A549 (cell line): ENCODE measurements around the gene MCAT. TPM values are rescaled to one million over a fixed set of nuclear protein-coding genes. Genes with fewer than 3 reads are reported as not detected.

Experiments used
- ATAC-seq, 2 experiments: fragments of 200-7000 bp in 1 of 2; fragments of >200 bp in 1 of 2; cut with Nextera tagmentation in 1 of 2; cut with Tn5 transposase in 1 of 2; 3 replicates each; pipeline versions ENCODE4 v1.8.0 to v1.9.1; 2018 to 2020; ENCODE audit warnings: mild to moderate bottlenecking in 1 of 2, moderate library complexity in 1 of 2
- CTCF ChIA-PET: fragments of 300-600 bp; sonication (Branson Sonifier 250); formaldehyde crosslinking; extraction: SDS; loops from one replicate; lab custom pipeline; 2021; ENCODE audit warnings: antibody characterized with exemption, inconsistent platforms; lab: Yijun Ruan, JAX
- POLR2A ChIA-PET: fragments of 350-600 bp; formaldehyde crosslinking; extraction: SDS; loops from one replicate; lab custom pipeline; 2021; ENCODE audit warnings: antibody characterized with exemption, inconsistent platforms; lab: Yijun Ruan, JAX
- DNase-seq, 2 experiments: peaks; one replicate each; pipeline versions ENCODE4 v3.0.0 to v3.0.0-alpha.2; 2011 to 2016; ENCODE audit warnings: low read depth in 1 of 2, low spot score in 1 of 2
- FAIRE-seq: peaks from 2 replicates; lab custom pipeline; 2011; peaks lifted over from hg19 to GRCh38; lab: Jason Lieb, UNC
- H3K27ac ChIP-seq, 2 experiments: fragments of >200 bp; sonication (Bioruptor Twin); formaldehyde crosslinking; 3 replicates each; pipeline ENCODE4 v1.5.1; 2016 to 2017
- H3K4me1 ChIP-seq: fragments of >200 bp; sonication (Bioruptor Twin); formaldehyde crosslinking; 3 replicates; pipeline ENCODE4 v1.6.1; 2016
- H3K4me2 ChIP-seq: fragments of >200 bp; sonication (Bioruptor Twin); formaldehyde crosslinking; 3 replicates; pipeline ENCODE4 v1.6.1; 2016
- H3K4me3 ChIP-seq: fragments of >200 bp; sonication (Bioruptor Twin); formaldehyde crosslinking; 3 replicates; pipeline ENCODE4 v1.5.1; 2016
- H3K9me3 ChIP-seq: fragments of >200 bp; sonication (Bioruptor Twin); formaldehyde crosslinking; 3 replicates; pipeline ENCODE4 v1.6.1; 2016
- CBX2 ChIP-seq: fragments of 200-600 bp; sonication (generic); IDR thresholded peaks from 2 replicates; pipeline ENCODE4 v1.6.1; 2016; ENCODE audit warnings: low read depth, mild to moderate bottlenecking, borderline replicate concordance
- CEBPB ChIP-seq, 2 experiments: fragments of >200 bp in 1 of 2; sonication (Bioruptor Twin) in 1 of 2; formaldehyde crosslinking in 1 of 2; IDR thresholded peaks; 2 replicates each; pipeline ENCODE4 v1.6.1; 2012 to 2016
- CHD2 ChIP-seq: fragments of 150-350 bp; IDR thresholded peaks from 2 replicates; pipeline ENCODE4 v1.6.1; 2014; ENCODE audit warnings: low read length; ENCODE audit not compliant: partially characterized antibody
- CHD4 ChIP-seq: fragments of 200-600 bp; sonication (generic); IDR thresholded peaks from 2 replicates; pipeline ENCODE4 v1.6.1; 2016; ENCODE audit warnings: antibody characterized with exemption, mild to moderate bottlenecking, borderline replicate concordance
- EHMT2 ChIP-seq: fragments of 200-600 bp; sonication (generic); IDR thresholded peaks from 2 replicates; pipeline ENCODE4 v1.6.1; 2016; ENCODE audit warnings: antibody characterized with exemption, low read depth, mild to moderate bottlenecking, moderate library complexity
- FOSL2 ChIP-seq, 2 experiments: fragments of 450-650 bp in 1 of 2; fragments of >200 bp in 1 of 2; sonication (Bioruptor Twin) in 1 of 2; formaldehyde crosslinking; IDR thresholded peaks; 2 replicates each; pipeline versions ENCODE4 v1.5.0 to v1.6.1; 2016 to 2020; ENCODE audit warnings: mild to moderate bottlenecking in 1 of 2, moderate library complexity in 1 of 2
- FOXS1 ChIP-seq: fragments of 250-450 bp; sonication (Bioruptor Pico); IDR thresholded peaks from 2 replicates; pipeline ENCODE4 v1.5.0; 2020; ENCODE audit warnings: mild to moderate bottlenecking, moderate library complexity
- HDAC2 ChIP-seq: fragments of 200-600 bp; sonication (generic); IDR thresholded peaks from 2 replicates; pipeline ENCODE4 v1.6.1; 2016
- HEYL ChIP-seq: fragments of 250-450 bp; sonication (Bioruptor Pico); IDR thresholded peaks from 2 replicates; pipeline ENCODE4 v1.8.0; 2021; ENCODE audit warnings: mild to moderate bottlenecking, moderate library complexity
- HOXB13 ChIP-seq: fragments of 250-450 bp; sonication (Bioruptor Pico); IDR thresholded peaks from 2 replicates; pipeline ENCODE4 v1.5.0; 2020; ENCODE audit warnings: low read depth, mild to moderate bottlenecking, moderate library complexity
- JUN ChIP-seq, 2 experiments: fragments of >200 bp; sonication (Bioruptor Twin); formaldehyde crosslinking; IDR thresholded peaks; 2 replicates in 1 of 2; 3 replicates in 1 of 2; pipeline ENCODE4 v1.6.1; 2016 to 2017
- KDM5A ChIP-seq: fragments of 200-600 bp; sonication (generic); IDR thresholded peaks from 2 replicates; pipeline ENCODE4 v1.6.1; 2016; ENCODE audit warnings: antibody characterized with exemption, mild to moderate bottlenecking
- MAFK ChIP-seq: fragments of 450-650 bp; IDR thresholded peaks from 2 replicates; pipeline ENCODE4 v1.6.1; 2014; ENCODE audit not compliant: partially characterized antibody
- NPAS2 ChIP-seq: fragments of 250-450 bp; sonication (Bioruptor Pico); IDR thresholded peaks from 2 replicates; pipeline ENCODE4 v1.8.0; 2022; ENCODE audit warnings: mild to moderate bottlenecking, moderate library complexity, borderline replicate concordance
- NR3C1 ChIP-seq: fragments of >200 bp; sonication (Bioruptor Twin); formaldehyde crosslinking; IDR thresholded peaks from 3 replicates; pipeline ENCODE4 v1.6.1; 2017
- PHF8 ChIP-seq: fragments of 200-600 bp; sonication (generic); IDR thresholded peaks from 2 replicates; pipeline ENCODE4 v1.6.1; 2016; ENCODE audit warnings: low read depth, mild to moderate bottlenecking, antibody characterized with exemption, moderate library complexity, borderline replicate concordance
- POLR2AphosphoS2 ChIP-seq: conservative IDR thresholded peaks from 2 replicates; pipeline ENCODE4 v1.6.1; 2012; ENCODE audit warnings: low read length, improper control_type of control experiment, inconsistent platforms
- RCOR1 ChIP-seq: fragments of 150-350 bp; IDR thresholded peaks from 2 replicates; pipeline ENCODE4 v1.6.1; 2014; ENCODE audit warnings: antibody characterized with exemption, low read length, low read depth
- RFX5 ChIP-seq: fragments of 450-650 bp; IDR thresholded peaks from 2 replicates; pipeline ENCODE4 v1.7.1; 2014; ENCODE audit warnings: antibody characterized with exemption, mild to moderate bottlenecking, moderate library complexity
- TFCP2L1 ChIP-seq: fragments of 250-450 bp; sonication (Bioruptor Pico); IDR thresholded peaks from 2 replicates; pipeline ENCODE4 v1.5.0; 2021; ENCODE audit warnings: mild to moderate bottlenecking
- ZC3H11A ChIP-seq: fragments of 450-650 bp; IDR thresholded peaks from 2 replicates; pipeline ENCODE4 v1.6.1; 2014; ENCODE audit warnings: antibody characterized with exemption, mild to moderate bottlenecking
- ZSCAN20 ChIP-seq: fragments of 250-450 bp; sonication (Bioruptor Pico); IDR thresholded peaks from 2 replicates; pipeline ENCODE4 v1.8.0; 2022; ENCODE audit warnings: mild to moderate bottlenecking, moderate library complexity
- WGBS: methylation state at CpG from one replicate; pipeline ENCODE4 v1.1.6; 2017; ENCODE audit errors: missing lambda C conversion rate; 5-methylcytosine and 5-hydroxymethylcytosine counted together
- polyA plus RNA-seq, 4 experiments: library from polyadenylated mRNA; depleted of rRNA in 3 of 4; stranded (reverse); fragments of >200 nt; fragmentation: RNase III in 1 of 4; extraction: RNeasy Plus Mini Kit Qiagen cat#74134 plus additional on column Dnase treatment in 1 of 4; gene quantifications; 2 replicates in 3 of 4; 3 replicates in 1 of 4; pipeline ENCODE4 v1.2.3, GENCODE V29; 2011 to 2017
- TF ChIP-seq, protein P1 (sequence below): fragments of >200 bp; sonication (Bioruptor Twin); formaldehyde crosslinking; IDR thresholded peaks from 3 replicates; pipeline ENCODE4 v1.5.1; 2016
- TF ChIP-seq, protein P2 (sequence below): IDR thresholded peaks from 2 replicates; pipeline ENCODE4 v1.6.1; 2012; ENCODE audit warnings: low read depth, borderline replicate concordance
- TF ChIP-seq, protein P3 (sequence below): fragments of 450-650 bp; IDR thresholded peaks from 2 replicates; pipeline ENCODE4 v1.6.1; 2014; ENCODE audit warnings: antibody characterized with exemption
- TF ChIP-seq, protein P4 (sequence below): fragments of 200-600 bp; sonication (generic); IDR thresholded peaks from 2 replicates; pipeline ENCODE4 v1.6.1; 2016; ENCODE audit warnings: antibody characterized with exemption, mild to moderate bottlenecking, moderate library complexity

MCAT gene
- polyA plus RNA-seq, 2 of the 4 experiments (the other 2 are of a cell fraction), result 11.8 to 15.5 TPM

DNA sequence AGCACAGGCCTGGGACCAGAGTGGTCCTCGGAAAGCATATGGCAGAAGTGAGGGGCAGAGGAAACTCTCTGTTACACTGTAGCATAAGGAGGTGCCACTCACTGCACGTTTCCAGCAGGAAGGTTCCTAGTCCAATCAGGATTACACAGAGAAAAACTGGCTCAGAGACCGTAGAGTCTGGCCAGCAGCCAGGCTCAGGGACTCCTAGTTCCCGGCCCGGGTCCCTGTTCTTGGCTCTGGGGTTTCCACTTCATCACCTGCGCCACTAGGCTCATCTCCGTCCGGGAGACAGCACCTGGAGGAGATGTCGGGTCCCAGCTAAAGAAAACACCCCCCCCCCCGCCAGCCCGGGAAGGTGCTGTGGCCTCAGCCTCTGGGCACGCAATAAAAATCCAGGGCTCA lies 42.7 kb upstream of the MCAT start:
- H3K4me2 ChIP-seq, result peak overlapping the region; percentile 99
- no peaks in the 10 kb centered on the region for H3K9me3 ChIP-seq
- H3K4me3 ChIP-seq, result peak overlapping the region; percentile 97
- DNase-seq (peak in 1 of 2 experiments; percentile 26), FAIRE-seq (no peak), ATAC-seq (peak in 1 of 2 experiments; percentile 9; a peak in 2 of 6 replicates)
- TF ChIP-seq HDAC2 (no peak), RFX5 (no peak), ZC3H11A (no peak), EHMT2 (no peak), POLR2AphosphoS2 (no peak), HOXB13 (CRISPR knock-in tag) (no peak), CHD2 (no peak)
- TF ChIP-seq, protein P1, sequence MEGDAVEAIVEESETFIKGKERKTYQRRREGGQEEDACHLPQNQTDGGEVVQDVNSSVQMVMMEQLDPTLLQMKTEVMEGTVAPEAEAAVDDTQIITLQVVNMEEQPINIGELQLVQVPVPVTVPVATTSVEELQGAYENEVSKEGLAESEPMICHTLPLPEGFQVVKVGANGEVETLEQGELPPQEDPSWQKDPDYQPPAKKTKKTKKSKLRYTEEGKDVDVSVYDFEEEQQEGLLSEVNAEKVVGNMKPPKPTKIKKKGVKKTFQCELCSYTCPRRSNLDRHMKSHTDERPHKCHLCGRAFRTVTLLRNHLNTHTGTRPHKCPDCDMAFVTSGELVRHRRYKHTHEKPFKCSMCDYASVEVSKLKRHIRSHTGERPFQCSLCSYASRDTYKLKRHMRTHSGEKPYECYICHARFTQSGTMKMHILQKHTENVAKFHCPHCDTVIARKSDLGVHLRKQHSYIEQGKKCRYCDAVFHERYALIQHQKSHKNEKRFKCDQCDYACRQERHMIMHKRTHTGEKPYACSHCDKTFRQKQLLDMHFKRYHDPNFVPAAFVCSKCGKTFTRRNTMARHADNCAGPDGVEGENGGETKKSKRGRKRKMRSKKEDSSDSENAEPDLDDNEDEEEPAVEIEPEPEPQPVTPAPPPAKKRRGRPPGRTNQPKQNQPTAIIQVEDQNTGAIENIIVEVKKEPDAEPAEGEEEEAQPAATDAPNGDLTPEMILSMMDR, result no peak
- TF ChIP-seq, protein P2, sequence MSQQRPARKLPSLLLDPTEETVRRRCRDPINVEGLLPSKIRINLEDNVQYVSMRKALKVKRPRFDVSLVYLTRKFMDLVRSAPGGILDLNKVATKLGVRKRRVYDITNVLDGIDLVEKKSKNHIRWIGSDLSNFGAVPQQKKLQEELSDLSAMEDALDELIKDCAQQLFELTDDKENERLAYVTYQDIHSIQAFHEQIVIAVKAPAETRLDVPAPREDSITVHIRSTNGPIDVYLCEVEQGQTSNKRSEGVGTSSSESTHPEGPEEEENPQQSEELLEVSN, result no peak
- ChIA-PET POLR2A (no interaction called here), CTCF (no interaction called here)
- WGBS, result 36% methylated on average over 9 of the region's 12 CpGs
- H3K4me1 ChIP-seq, result peaks cover 16% of the 10 kb centered on the region; the same call in 1 of the 3 replicates
- peak overlapping the region; percentile 93 to 100 for H3K27ac ChIP-seq

DNA sequence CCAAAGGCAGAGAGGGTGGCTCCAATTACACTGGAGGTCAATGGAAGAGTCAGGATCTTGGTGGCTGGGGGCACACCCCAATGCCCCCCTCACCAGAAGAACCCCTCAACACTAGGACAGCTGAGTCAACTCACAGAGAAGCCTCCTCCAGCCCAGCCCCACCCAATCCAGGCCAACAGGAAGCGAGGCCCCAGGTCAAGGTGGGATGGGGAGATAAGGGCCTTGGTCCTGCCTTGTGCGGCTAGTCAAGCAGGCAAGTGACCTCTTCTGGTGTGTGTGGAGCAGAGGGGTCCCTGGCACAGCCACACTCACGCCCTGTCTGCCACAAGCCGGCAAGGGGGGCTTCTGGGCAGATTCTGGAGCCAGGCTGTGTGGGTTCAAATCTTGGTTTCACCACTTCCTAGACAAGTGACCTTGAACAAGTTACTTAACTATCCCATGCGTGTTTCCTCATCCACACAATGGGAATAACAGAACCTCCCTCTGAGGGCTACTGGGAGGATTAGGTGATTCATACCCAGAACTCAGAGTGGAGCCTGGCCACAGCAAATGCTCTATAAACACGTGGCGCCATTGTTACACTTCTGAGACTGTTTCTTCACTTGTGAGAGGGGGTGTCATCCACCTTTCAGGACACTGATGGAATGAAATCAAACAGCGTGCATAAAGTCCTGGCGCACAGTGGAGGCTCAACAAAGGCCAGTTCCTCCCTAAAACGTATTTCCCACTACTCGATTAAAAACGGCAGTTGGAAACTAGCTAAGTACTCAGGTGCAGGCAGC lies 40.5 kb upstream of the MCAT start:
- TF ChIP-seq KDM5A (no peak), PHF8 (no peak), TFCP2L1 (CRISPR knock-in tag) (no peak), EHMT2 (no peak), MAFK (no peak)
- TF ChIP-seq, all 56 proteins: peak for 0
- Histone ChIP-seq H3K4me1 (peaks cover 16% of the 10 kb centered on the region; the same call in 1 of the 3 replicates), H3K4me3 (no peak overlapping the region), H3K4me2 (no peak overlapping the region), H3K27ac (no peak overlapping the region), H3K9me3 (no peaks in the 10 kb centered on the region)
- ATAC-seq (no peak), DNase-seq (no peak), FAIRE-seq (no peak)
- WGBS, result 84% methylated on average over 8 of the region's 12 CpGs
- POLR2A ChIA-PET, result no interaction called here
- CTCF ChIA-PET, result no interaction called here

DNA sequence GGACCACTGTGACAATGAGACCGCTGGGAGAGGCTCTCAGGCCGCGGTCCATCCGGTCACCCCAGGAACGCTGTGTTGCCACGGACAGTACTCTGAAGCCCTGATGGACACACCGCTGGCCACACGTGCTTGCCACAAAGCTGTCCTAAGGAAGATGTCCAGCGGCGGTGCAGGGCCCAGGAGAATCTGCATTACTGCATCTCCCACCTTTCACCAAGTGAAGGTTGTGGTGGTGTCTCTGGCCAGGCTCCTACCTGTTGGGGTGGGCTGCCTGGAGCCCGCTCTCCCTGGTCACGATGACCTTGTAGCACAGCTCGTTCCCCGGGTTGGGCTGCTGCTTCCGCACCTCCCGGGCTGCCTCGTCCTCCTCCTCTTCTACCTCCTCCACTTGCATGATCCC lies 39.5 kb upstream of the MCAT start:
- WGBS, result 91% methylated on average over 14 of the region's 17 CpGs
- H3K4me1 ChIP-seq, result peaks cover 12% of the 10 kb centered on the region; the same call in 1 of the 3 replicates
- ChIA-PET CTCF (no interaction called here), POLR2A (no interaction called here)
- no peak overlapping the region for H3K4me3 ChIP-seq
- no peak overlapping the region for H3K27ac ChIP-seq
- TF ChIP-seq FOSL2 (IDR thresholded peaks at IDR 0.05), result no peak
- no peak for TF ChIP-seq FOSL2 (CRISPR knock-in tag; IDR thresholded peaks at IDR 0.05)
- no peak for TF ChIP-seq HEYL (CRISPR knock-in tag)
- TF ChIP-seq NR3C1, result no peak
- TF ChIP-seq CEBPB (IDR thresholded peaks at IDR 0.05), result no peak
- no peak for TF ChIP-seq RCOR1
- TF ChIP-seq MAFK, result no peak
- no peak for TF ChIP-seq CHD4
- TF ChIP-seq, protein P3, sequence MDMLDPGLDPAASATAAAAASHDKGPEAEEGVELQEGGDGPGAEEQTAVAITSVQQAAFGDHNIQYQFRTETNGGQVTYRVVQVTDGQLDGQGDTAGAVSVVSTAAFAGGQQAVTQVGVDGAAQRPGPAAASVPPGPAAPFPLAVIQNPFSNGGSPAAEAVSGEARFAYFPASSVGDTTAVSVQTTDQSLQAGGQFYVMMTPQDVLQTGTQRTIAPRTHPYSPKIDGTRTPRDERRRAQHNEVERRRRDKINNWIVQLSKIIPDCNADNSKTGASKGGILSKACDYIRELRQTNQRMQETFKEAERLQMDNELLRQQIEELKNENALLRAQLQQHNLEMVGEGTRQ, result no peak
- TF ChIP-seq FOXS1 (CRISPR knock-in tag), result no peak
- TF ChIP-seq RFX5, result no peak
- no peak for TF ChIP-seq JUN (IDR thresholded peaks at IDR 0.05)
- TF ChIP-seq NPAS2 (CRISPR knock-in tag), result no peak
- TF ChIP-seq CBX2, result no peak
- TF ChIP-seq POLR2AphosphoS2, result no peak
- TF ChIP-seq, protein P4, sequence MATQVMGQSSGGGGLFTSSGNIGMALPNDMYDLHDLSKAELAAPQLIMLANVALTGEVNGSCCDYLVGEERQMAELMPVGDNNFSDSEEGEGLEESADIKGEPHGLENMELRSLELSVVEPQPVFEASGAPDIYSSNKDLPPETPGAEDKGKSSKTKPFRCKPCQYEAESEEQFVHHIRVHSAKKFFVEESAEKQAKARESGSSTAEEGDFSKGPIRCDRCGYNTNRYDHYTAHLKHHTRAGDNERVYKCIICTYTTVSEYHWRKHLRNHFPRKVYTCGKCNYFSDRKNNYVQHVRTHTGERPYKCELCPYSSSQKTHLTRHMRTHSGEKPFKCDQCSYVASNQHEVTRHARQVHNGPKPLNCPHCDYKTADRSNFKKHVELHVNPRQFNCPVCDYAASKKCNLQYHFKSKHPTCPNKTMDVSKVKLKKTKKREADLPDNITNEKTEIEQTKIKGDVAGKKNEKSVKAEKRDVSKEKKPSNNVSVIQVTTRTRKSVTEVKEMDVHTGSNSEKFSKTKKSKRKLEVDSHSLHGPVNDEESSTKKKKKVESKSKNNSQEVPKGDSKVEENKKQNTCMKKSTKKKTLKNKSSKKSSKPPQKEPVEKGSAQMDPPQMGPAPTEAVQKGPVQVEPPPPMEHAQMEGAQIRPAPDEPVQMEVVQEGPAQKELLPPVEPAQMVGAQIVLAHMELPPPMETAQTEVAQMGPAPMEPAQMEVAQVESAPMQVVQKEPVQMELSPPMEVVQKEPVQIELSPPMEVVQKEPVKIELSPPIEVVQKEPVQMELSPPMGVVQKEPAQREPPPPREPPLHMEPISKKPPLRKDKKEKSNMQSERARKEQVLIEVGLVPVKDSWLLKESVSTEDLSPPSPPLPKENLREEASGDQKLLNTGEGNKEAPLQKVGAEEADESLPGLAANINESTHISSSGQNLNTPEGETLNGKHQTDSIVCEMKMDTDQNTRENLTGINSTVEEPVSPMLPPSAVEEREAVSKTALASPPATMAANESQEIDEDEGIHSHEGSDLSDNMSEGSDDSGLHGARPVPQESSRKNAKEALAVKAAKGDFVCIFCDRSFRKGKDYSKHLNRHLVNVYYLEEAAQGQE, result no peak
- TF ChIP-seq ZSCAN20, result no peak
- ATAC-seq (no peak), DNase-seq (no peak), FAIRE-seq (no peak)
- H3K4me2 ChIP-seq, result no peak overlapping the region
- no peaks in the 10 kb centered on the region for H3K9me3 ChIP-seq
